Suprapubic skin (tissue), 4 donors: ENCODE measurements around the gene MED12L. TPM values are rescaled to one million over a fixed set of nuclear protein-coding genes. Genes with fewer than 3 reads are reported as not detected.
"Not testable (repeated sequence)": the region's sequence is repeated elsewhere in the genome, so short reads cannot be mapped to it uniquely, and the experiment has no call there.

ENCODE experiments used
- DNase-seq, 2 donors: peaks; one replicate each; pipeline ENCODE4 v3.0.0-alpha.2; 2019; ENCODE audit warnings: low spot score in 2 of 2
- H3K27ac ChIP-seq: fragments of 200-600 bp; sonication (generic); one replicate; pipeline ENCODE4 v1.5.1; 2019
- H3K27me3 ChIP-seq: fragments of 200-600 bp; sonication (generic); one replicate; pipeline ENCODE4 v1.5.1; 2019
- H3K36me3 ChIP-seq: fragments of 200-600 bp; sonication (generic); one replicate; pipeline ENCODE4 v1.5.1; 2019
- H3K4me1 ChIP-seq: fragments of 200-600 bp; sonication (generic); one replicate; pipeline ENCODE4 v1.5.1; 2019
- H3K4me3 ChIP-seq: fragments of 200-600 bp; sonication (generic); one replicate; pipeline ENCODE4 v1.5.1; 2019; ENCODE audit warnings: mild to moderate bottlenecking
- H3K9me3 ChIP-seq: fragments of 200-600 bp; sonication (generic); one replicate; pipeline ENCODE4 v1.5.1; 2019
- CTCF ChIP-seq, 2 donors: fragments of 200-600 bp in 1 of 2; fragments of 450-650 bp in 1 of 2; sonication (generic) in 1 of 2; IDR thresholded peaks; one replicate each; pipeline ENCODE4 v1.5.1; 2016 to 2019; ENCODE audit warnings: antibody characterized with exemption in 2 of 2, mild to moderate bottlenecking in 1 of 2, moderate library complexity in 1 of 2
- EP300 ChIP-seq: sonication (generic); formaldehyde crosslinking; IDR thresholded peaks from one replicate; pipeline ENCODE4 v1.6.1; 2017; ENCODE audit warnings: antibody characterized with exemption
- POLR2A ChIP-seq, 2 donors: fragments of 450-650 bp; IDR thresholded peaks; one replicate each; pipeline ENCODE4 v1.6.1; 2017; ENCODE audit warnings: antibody characterized with exemption in 2 of 2, mild to moderate bottlenecking in 2 of 2, moderate library complexity in 2 of 2
- POLR2AphosphoS5 ChIP-seq, 3 donors: sonication (generic); formaldehyde crosslinking; IDR thresholded peaks; one replicate each; pipeline ENCODE4 v1.6.1; 2017; ENCODE audit warnings: antibody characterized with exemption in 3 of 3
- WGBS: methylation state at CpG from one replicate; pipeline ENCODE4 v1.1.5; 2018; 5-methylcytosine and 5-hydroxymethylcytosine counted together
- total RNA-seq, 4 donors: library from RNA; depleted of rRNA; stranded (reverse); fragments of >200 nt; gene quantifications; one replicate each; pipeline ENCODE4 v1.1.0, GENCODE V29; 2016

Gene MED12L
- total RNA-seq, 4 donors from 2014 or later, result 0.08 to 0.80 (median 0.22) TPM

DNA sequence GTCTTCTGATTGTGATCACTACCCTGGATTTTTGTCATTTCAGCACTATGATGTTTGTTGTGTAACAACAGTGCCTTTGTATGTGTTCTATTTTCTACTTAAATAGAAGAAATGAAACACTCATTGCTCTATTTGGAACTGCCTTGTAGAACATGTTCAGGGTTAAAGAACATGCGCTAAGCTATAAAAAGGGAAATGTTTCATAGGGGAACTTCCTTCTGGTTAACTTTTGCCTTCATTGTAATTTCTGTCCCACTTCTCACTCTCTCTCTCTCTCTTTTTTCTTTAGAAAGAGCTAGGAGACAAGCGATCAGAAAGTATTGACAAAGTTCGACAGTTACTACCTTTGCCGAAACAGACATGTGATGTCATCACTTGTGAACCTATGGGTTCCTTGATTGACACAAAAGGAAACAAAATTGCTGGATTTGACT lies 299.3 kb downstream of the MED12L start, which contains the start of gene P2RY12:
Gene P2RY12 (minus strand): TSS at position 13 of the 434 bp plus-strand sequence. CDS start 45,908 bp downstream, outside the sequence.
- no peaks in the 10 kb centered on the region for H3K9me3 ChIP-seq
- DNase-seq, result no peak
- TF ChIP-seq EP300, result no peak
- no peak for TF ChIP-seq CTCF (IDR thresholded peaks at IDR 0.05)
- TF ChIP-seq POLR2AphosphoS5 (IDR thresholded peaks at IDR 0.05), result no peak
- no peak for TF ChIP-seq POLR2A (IDR thresholded peaks at IDR 0.05)
- H3K36me3 ChIP-seq, result no peaks in the 10 kb centered on the region
- H3K27me3 ChIP-seq, result no peaks in the 10 kb centered on the region
- WGBS, result 78% methylated on average over 4 of the region's 4 CpGs
- H3K4me1 ChIP-seq, result peaks cover 24% of the 10 kb centered on the region
- no peak within 1 kb of the TSS for H3K27ac ChIP-seq
- H3K4me3 ChIP-seq, result peak within 1 kb of the TSS; percentile 24

- no peak for TF ChIP-seq POLR2AphosphoS5 (IDR thresholded peaks at IDR 0.05)
- TF ChIP-seq POLR2A (IDR thresholded peaks at IDR 0.05), result no peak
These were observed 300.6 kb downstream of the MED12L start for GRCh38 chr3:151386056-151386455.

GRCh38 chr3:151387432-151387831 lies 302.0 kb downstream of the MED12L start:
- no peak for DNase-seq
- Histone ChIP-seq H3K4me3 (no peak overlapping the region), H3K4me1 (peaks cover 24% of the 10 kb centered on the region), H3K36me3 (no peaks in the 10 kb centered on the region), H3K27me3 (no peaks in the 10 kb centered on the region), H3K9me3 (no peaks in the 10 kb centered on the region), H3K27ac (no peak overlapping the region)
- WGBS, result 87% methylated on average over 5 of the region's 5 CpGs
- no peak for TF ChIP-seq CTCF (IDR thresholded peaks at IDR 0.05)
- TF ChIP-seq POLR2AphosphoS5 (IDR thresholded peaks at IDR 0.05), result no peak
- no peak for TF ChIP-seq EP300
- TF ChIP-seq POLR2A (IDR thresholded peaks at IDR 0.05), result no peak

More at GRCh38 chr3:151386056-151386455, 300.6 kb downstream of the MED12L start:
- 93% methylated on average over 4 of the region's 4 CpGs for WGBS
- H3K4me3 ChIP-seq, result no peak overlapping the region
- no peak overlapping the region for H3K27ac ChIP-seq
- no peaks in the 10 kb centered on the region for H3K27me3 ChIP-seq
- peaks cover 24% of the 10 kb centered on the region for H3K4me1 ChIP-seq
- no peaks in the 10 kb centered on the region for H3K36me3 ChIP-seq
- no peak for DNase-seq
- H3K9me3 ChIP-seq, result no peaks in the 10 kb centered on the region

DNA sequence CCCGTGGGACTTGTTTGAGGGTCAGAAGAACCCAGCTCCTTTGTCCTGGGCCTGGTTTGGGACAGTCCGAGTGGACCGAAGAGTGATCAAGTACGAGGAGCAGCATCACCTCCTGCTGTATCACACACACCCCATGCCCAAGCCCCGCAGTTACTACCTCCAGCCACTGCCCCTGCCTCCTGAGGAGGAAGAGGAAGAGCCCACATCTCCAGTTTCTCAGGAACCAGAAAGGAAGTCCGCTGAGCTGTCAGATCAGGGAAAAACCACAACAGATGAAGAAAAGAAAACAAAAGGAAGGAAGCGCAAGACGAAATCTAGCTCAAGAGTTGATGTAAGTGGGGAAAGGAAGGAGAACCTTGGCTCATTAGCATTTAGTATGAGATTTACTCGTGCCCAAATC lies 302.4 kb downstream of the MED12L start:
- no peak for DNase-seq
- H3K27me3 ChIP-seq, result no peaks in the 10 kb centered on the region
- no peak overlapping the region for H3K4me3 ChIP-seq
- H3K27ac ChIP-seq, result no peak overlapping the region
- no peak for TF ChIP-seq EP300
- TF ChIP-seq POLR2A (IDR thresholded peaks at IDR 0.05), result no peak
- no peak for TF ChIP-seq CTCF (IDR thresholded peaks at IDR 0.05)
- no peak for TF ChIP-seq POLR2AphosphoS5 (IDR thresholded peaks at IDR 0.05)
- H3K9me3 ChIP-seq, result no peaks in the 10 kb centered on the region
- no peaks in the 10 kb centered on the region for H3K36me3 ChIP-seq
- peaks cover 24% of the 10 kb centered on the region for H3K4me1 ChIP-seq
- 88% methylated on average over 9 of the region's 9 CpGs for WGBS

DNA sequence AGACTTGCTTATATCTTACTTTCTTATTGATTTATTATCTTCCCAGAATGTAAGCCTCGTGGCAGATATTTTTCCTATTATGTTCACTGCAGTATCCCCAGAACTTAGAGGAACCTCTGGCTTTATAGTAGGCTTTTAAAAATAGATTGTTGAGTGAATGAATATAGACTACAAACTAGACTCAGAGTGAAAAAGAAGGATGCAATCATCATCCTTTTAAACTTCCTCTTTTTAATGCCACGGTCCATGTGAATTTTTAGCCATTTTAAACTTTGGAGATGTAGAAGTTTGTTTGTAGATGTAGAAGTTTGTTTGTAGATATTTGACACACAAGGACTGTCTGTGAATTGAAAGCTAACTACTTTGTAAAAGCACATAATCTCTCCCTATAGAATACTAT lies 306.3 kb downstream of the MED12L start:
- no peak for TF ChIP-seq POLR2AphosphoS5 (IDR thresholded peaks at IDR 0.05)
- no peak overlapping the region for H3K27ac ChIP-seq
- no peaks in the 10 kb centered on the region for H3K27me3 ChIP-seq
- H3K4me1 ChIP-seq, result peaks cover 3% of the 10 kb centered on the region
- WGBS, result 67% methylated on average over 2 of the region's 2 CpGs
- H3K4me3 ChIP-seq, result no peak overlapping the region
- H3K9me3 ChIP-seq, result no peaks in the 10 kb centered on the region
- DNase-seq, result no peak
- no peaks in the 10 kb centered on the region for H3K36me3 ChIP-seq

DNA sequence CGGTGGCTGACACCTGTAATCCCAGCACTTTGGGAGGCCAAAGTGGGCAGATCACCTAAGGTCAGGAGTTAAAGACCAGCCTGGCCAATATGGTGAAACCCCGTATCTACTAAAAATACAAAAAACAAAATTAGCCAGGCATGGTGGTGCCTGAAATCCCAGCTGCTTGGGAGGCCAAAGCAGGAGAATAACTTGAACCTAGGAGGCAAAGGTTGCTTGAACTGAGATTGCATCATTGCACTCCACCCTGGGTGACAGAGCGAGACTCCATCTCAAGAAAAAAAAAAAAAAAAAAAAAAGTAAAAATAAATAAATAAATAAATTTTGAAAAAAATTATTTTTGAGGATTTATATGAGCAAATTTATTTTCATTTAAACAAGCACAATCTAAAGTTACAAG lies 306.7 kb downstream of the MED12L start:
- H3K27ac ChIP-seq, H3K9me3 ChIP-seq, H3K4me1 ChIP-seq, H3K27me3 ChIP-seq, DNase-seq, H3K4me3 ChIP-seq, H3K36me3 ChIP-seq: not testable (repeated sequence)
- 92% methylated on average over 3 of the region's 3 CpGs for WGBS
